GM18508 (cell line): ENCODE measurements around the gene CD72.
"Not testable (repeated sequence)": the region's sequence is repeated elsewhere in the genome, so short reads cannot be mapped to it uniquely, and the experiment has no call there.

Source experiments
- ATAC-seq: cut with Tn5 transposase; IDR thresholded peaks from one replicate; pipeline ENCODE4 v1.9.1; 2021; ENCODE audit warnings: moderate number of reproducible peaks; ENCODE audit not compliant: insufficient read depth, unreplicated experiment

CD72 gene

DNA sequence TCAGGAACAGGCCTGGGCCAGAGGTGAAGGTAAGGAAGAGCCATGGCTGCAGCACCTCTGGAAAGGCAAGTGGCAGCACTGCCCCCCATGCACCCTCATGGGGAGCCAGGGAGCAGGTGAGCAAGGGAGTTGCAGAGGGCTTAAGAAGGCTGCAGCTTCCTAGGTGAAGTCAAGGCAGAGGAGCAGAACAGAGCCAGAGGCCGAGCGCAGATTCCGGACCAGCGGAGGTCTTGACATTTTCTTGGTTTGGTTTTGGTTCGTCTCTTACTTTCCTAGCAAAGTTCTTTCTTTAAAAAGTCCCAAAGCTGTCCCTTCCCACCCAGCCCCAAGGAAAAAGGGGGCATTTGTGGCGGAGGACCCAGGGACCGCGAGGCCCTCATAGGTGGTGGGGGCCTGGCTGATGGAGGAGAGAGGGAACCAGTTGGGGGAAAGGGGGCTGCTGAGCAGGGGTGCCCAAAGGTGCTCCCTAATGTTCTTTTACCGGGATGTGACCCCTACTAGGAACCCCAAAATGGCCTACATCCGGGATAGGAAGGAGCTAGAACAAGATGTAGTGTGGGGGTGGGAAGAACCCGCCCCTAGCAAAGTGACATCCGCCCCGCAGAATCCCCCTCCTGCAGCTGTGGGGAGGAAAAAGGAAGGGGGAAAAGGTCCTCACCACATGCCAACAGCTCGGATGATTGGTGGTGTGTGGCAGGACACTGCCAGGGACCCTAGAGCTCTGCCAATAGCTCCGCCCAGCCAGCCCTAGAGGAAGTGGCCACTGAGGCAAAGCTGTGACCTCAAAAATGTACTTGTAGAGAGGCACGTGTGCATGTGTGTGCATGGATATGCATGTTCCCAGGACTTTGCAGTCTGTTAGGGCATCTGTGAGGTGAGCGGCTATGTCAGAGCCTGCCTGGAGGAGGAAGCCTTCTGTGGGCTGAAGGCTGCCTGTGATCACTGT is 914 bp upstream of the CD72 start:
- ATAC-seq = no peak

DNA sequence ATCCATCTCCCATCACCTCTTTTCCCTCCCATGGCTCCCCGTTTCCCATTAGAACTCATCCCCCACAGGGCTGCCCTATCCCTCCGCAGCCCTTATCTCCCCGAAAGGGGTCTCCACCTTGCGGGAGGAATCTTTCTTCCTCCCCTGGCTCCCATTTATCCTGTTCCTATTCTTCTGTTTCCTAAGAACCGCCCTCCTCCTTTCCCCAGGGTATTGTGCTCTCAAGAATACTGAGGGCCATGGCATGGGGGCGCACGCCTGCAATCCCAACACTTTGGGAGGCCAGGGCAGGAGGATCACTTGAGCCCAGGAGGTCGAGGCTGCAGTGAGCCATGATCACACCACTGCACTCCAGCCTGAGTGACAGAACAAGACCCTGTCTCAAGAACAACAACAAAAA is 665 bp downstream of the CD72 start:
- ATAC-seq = no peak

DNA sequence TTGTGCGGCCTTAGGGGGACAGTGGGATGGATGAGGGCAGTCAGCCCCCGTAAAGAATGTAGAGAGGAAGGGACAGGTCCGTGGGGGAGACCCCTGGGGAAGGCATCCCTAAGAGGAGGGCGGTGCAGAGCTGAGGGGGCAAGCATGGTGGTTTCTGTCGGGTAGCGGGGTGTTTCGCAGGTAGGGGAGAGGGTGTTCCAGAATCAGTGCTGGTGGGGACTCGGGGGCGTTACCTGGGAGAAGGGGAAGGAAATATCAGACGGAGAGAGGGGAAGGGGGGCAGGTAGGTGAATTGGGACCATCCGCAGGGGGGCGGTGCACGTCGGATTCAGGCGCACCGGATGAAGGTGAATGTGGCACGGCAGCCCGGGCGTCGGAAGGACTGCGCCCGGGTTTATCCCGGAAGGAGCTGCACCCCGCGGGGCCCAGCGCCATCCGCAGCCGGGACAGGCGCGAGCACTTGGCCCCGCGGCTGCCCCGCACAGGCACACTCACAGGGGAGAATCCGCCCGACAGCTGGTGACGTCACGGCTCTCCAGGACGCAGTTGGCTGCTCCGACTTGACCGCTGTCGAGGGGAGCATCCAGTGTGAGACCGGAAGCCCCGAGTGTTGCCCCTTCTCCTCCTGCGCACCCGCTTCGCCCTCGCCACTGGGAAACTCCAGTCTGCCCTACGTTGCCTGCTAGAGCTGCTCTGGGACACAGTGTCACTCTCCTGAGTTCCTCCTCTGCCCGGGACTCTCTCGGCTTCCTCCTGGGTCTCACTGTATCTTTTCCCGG is 1.3 kb downstream of the CD72 start:
- no peak for ATAC-seq

DNA sequence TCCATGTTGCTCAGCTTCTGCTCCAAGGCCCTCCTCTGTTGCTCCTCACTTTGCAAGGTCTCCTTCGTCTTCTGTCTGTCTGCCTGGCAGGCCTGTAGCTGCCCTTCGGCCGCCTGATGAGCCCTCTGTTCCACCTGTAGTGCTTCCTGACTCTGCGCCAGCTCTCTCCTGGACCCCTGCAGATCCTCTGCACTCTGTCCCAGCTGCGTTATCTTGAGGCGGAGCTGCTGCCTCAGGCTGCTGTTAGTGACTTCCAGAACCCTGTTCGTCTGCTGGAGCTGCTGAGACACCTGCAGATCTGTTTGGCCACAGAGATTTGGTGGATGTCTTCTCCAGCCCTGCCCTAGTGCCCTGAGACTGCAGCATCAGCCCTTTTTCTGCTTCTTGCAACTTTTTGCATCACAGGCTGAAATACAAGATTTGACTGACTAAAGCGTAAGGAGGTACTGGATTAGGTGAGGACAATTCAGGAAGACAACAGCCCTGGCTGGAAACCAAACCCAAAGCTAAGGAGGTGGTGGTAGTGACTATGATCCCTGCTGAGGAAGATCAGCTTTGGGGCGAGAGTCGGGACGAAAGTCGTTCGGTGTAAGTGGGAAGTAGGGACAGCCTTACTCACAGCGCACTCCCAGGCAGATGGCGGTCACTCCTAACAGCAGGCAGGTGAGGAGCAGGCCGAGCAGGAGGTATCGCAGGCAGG is 2.1 kb downstream of the CD72 start:
- no peak for ATAC-seq

DNA sequence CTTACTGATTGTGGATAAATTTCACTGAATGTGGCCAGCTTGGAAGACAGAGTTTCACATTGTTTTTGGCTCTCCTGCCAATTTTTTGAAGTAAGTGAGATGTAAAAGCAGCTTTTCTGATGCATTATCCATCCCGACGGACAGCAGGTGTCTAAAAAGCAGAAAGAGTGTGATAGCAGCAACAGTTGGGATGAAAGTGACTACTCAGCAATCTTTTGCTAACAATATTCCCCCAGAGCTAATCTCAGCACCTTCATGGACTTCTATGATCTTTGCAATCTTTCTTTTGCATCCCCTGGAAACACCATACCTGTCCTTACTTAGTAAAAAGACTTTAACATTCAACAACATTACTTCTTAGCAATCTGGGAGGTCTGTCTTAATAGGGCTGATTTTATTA is 5.4 kb downstream of the CD72 start:
- no peak for ATAC-seq

DNA sequence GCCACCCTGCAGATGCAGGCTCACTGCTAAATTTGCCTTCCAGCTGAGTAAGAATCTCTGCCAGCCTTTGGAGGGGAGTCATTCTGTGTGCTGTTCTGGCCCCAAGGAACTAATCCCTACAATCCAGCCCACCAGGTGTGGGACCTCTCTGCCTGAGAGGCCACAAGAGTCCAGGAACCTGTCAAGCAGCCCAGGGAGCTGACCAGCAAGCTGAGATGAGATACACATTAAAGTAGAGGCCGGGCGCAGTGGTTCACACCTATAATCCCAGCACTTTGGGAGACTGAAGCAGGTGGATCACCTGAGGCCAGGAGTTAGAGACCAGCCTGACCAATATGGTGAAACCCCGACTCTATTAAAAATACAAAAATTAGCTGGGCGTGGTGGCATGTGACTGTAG is 6.1 kb downstream of the CD72 start:
- ATAC-seq = not testable (repeated sequence)

DNA sequence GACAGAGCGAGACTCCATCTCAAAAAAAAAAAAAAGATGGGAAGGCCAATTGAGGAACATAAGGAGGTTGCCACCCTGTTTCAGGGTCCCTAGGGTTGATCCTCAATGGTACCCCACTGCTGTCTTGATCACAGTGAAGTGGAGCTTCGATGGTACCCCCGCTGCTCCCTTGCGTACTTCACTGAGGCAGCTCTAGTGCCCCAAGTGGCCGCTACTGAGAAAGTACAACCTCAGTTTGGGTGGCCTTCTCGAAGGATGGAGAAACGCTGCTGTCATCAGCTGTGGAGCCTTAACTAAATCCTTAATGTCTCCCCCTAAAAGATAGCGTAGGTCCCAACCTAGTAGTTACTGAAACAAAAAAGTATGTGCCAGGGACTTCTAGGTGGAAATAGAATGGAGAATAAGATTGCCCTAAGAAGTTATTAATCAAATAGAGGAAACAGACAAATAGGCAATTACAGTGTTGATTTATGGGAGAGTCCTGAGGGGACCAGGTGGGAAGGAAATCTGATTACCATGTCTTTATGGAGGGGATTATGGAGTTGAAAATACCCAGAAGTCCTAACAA is 6.9 kb downstream of the CD72 start:
- ATAC-seq = no peak

DNA sequence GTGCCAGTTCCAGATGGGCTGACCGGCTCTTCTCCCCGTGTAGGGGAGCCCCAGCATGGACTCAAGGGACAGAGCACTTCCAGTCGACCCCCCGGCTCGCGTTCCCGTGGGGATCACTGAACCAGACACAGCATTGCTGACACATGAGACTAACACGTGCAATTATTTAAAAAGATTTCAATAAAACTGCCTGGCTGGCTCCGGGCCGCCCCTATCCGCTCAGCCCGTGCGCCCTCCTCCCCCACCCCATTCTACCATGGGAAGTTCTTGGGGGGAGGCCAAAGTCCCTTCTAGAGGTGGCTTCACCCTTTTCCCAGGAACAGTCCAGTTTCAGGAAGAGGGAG is 8.4 kb downstream of the CD72 start:
- no peak for ATAC-seq

DNA sequence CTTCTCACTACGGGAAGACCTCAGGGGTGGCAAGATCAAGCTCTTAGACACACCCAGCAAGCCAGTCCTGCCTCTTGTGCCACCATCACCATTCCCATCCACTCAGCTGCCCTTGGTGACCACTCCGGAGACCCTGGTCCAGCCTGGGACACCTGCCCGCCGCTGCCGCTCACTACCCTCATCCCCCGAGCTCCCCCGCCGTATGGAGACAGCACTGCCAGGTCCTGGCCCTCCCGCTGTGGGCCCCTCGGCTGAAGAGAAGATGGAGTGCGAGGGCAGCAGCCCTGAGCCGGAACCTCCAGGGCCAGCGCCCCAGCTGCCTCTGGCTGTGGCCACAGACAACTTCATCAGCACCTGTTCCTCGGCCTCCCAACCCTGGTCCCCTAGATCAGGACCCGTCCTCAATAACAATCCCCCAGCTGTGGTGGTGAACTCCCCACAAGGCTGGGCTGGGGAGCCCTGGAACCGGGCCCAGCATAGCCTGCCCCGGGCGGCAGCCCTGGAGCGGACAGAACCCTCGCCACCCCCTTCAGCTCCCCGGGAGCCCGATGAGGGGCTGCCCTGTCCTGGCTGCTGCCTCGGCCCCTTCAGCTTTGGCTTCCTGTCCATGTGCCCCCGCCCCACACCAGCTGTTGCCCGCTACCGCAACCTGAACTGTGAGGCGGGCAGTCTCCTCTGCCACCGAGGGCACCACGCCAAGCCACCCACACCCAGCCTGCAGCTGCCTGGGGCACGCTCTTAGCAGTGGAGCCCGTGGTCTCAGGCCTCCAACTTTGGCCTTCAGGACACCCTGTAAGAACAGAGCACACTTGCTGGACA is 9.0 kb downstream of the CD72 start:
- ATAC-seq = no peak

DNA sequence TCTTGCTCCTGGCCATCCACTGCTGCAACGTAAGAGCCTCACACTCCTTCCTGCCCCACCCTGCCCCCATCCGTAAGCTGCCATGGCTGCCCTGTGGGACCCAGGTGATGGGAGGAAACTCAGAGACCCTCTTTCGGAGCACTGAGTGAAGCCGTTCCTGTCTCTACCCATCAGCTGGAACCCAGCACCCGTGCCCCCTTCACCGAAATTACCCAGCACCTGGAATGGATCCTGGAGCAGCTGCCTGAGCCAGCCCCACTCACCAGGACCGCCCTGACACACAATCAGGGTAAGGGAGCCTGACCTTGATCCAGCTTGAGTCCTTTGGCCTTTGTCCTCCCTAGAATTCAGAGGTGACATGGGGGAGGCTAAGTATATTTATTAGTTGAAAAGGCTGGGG is 10.0 kb downstream of the CD72 start:
- no peak for ATAC-seq

DNA sequence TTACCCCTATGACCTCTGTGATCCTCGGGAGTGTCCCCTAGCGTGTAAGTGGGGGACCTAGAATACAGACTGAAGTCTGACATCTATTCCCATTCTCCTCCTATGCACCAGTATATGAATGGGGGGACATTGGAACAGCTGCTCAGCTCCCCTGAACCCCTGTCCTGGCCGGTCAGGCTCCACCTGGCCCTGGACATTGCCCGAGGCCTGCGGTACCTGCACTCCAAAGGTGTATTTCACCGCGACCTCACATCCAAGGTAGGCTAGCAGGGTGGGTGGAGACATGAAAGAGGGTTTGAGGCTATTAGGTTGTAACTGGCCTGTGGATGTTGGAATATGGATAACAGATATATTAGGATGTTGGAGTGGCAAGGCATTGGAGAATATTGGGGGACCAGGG is 11.5 kb downstream of the CD72 start:
- no peak for ATAC-seq

DNA sequence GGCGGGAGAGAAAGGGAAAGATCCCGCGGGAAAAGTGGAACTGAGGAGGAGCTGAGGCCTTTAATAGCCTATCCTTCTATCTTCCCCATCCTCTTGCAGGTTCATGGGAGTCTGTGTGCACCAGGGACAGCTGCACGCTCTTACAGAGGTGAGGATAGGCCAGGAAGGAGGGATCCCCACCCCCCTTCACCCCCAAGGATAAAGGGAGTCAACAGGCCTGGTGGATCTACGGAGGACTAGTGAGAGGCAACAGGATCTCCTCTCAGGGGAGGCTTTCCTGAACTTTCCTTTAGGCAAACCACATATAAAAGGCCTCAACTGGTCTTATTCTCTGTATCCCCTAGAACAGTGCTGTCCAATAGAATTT is 12.1 kb downstream of the CD72 start:
- ATAC-seq = no peak

DNA sequence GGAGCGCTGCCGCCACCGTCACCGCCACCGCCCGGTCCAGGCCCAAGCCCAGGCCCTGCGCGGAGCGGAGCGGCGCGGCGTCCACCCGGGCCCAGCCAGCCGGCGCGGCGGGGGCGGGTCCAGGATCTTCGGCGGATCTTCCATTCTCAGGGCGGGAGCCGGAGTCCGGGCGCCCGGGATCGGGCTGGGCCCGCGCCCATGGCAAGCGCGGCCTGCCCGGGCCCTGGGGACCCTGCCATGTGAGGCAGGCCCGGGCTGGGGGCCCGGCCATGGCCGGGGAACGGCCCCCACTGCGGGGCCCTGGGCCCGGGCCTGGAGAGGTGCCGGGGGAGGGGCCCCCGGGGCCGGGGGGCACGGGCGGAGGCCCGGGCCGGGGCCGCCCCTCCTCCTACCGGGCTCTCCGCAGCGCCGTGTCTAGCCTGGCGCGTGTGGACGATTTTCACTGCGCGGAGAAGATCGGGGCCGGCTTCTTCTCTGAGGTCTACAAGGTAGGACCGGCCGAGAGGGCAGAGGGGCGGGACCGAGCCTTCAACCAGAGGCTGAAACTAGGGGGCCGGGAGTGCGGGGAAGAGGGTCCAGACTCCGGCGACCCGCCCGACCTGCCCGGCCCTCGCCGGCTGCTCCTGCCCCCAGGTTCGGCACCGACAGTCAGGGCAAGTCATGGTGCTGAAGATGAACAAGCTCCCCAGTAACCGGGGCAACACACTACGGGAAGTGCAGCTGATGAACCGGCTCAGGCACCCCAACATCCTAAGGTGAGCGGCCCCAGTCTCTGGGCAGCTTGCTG is 12.7 kb downstream of the CD72 start:
- ATAC-seq = no peak

DNA sequence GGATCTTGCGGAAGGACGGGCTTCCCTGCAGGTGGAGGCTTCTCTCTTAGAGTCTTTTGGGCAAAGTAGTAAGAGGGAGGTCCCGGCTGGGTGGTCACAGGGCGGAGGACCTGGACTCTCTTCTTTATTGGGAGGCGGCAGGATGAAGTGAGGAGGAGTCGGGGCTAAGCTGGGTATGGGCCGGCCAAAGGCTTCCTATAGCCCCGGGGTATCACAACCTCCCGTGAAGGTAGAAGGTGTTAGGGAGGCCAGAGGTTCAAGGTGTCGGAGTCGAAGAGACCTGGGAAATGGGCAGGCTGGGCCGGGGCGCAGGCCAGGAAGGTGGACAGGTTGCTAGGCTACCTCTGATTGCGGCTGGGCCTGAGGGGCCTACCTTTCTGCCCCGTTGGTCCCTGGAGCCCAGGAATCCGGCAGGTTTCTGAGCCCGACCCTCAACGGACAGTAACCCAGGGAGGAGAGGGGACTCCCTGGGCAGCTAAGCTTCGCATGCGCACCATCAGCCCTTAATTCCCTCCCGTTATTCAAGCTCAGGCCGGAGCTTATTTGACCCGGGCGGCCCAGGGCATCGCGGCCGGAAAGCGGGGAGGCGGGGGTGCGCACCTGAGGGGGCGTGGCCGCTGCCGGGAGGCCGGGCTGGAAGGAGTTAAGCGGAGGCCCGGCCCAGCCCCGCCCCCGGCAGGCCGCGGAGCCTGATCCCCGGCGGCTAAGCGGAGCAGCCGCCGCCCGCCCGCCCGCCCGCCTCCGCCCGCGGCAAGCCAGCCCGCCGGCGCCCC is 13.4 kb downstream of the CD72 start, which contains the start of gene TESK1:
Gene TESK1, plus strand, starts transcription at position 685 of the 773 bp plus-strand sequence. CDS start 358 bp downstream, outside the sequence.
- ATAC-seq = peak; percentile 23

DNA sequence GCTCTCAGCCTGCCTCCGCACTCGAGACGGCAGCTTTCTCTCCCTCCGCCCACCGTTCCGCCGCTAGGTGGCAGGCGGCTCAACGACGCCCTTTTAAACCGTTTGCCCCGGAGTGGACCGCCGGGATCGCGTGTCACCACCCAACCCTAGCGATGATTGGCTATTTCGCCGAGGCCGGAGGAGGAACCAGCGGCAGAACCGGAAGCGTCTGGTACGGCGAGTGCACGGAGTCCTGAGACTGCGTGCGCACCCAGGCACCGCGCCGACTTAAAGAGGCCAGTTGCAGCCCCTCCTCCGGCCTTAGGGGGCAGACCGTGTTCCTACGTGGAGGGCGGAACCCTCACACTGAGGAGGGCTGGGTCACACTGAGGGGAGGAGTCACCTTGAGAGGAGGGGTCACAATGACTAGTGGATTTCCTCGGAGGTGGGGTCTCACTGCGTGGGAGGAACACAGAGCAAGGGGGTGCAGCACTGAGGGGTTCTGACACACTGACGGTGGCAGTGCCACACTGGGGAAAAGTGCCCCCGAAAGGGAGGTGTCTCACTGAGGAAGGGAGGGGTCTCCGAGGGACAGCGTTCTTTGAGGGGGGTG is 14.1 kb downstream of the CD72 start:
- ATAC-seq = peak; percentile 63

DNA sequence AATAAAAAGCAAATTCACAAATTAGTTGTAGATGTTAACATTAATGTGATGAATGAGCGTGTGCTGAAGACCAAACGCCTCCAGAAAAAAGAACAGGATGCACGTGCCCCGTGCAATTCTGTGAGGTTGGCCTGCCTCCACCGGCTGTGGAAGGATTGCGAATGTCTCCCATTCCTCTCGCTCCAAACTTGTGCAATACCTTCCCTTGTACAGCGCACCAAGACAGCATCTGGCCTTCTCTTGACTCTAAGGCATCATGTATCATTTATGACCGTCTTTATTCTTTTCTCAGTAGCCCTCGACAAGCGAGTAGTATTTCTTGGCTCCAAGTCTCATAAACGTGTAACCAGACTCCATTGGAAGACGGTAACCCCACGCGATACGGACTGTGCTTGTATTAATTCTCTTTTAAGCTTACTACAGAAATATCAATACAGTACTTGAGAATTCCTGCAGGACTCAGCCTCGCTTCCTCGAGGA is 14.7 kb downstream of the CD72 start:
- no peak for ATAC-seq

DNA sequence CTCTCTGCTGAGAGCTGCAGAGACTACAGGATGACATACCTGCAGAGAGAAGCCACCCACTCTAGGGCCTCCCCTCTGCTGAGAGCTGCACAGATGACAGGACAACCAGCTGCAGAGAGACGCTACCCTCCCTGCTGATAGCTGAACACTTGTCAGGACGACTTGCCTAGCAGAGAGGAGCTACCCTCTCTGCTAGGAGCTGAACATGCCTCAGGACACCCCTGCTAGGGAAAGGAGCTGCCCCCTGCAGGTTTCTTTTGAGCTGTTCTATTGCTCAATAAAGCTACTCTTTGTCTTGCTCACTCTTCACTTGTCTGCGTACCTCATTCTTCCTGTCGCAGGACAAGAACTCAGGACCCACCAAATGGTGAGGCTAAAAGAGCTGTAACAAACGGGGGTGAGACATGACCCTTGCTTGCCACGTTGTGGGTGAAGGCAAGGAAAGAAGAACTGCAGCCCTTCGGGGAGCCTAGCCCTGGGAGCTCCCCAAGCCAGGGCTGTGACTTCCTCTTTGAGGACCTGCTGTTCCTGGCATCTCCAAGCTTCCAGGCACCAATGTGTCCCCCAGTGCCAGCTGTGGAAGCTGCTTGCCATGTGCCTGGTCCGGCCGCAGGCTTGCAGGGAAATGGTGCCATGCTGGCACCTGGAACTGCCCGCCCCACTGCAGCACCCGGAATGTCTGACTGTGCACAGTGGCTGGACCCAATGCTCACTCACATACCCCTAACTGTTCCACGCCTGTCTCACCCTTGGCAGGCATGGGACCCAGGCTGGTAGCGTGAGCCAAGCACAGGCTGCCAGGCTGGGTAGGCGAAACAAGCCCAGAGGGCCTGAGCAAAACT is 18.2 kb downstream of the CD72 start:
- no peak for ATAC-seq
